GM13977 (cell line): ENCODE measurements around the gene FER1L5.

Experiments used
- DNase-seq: peaks from one replicate; pipeline ENCODE4 v3.0.0; 2012; ENCODE audit warnings: low spot score
- in situ Hi-C: fragments of 300-500 bp; cut with MboI; formaldehyde crosslinking; loops from one replicate; pipeline ENCODE4 v1.12.0; 2022; ENCODE audit warnings: low sequenced_read_pairs, low pct_unique_long_range_greater_than_20kb, mixed read lengths, inconsistent platforms; ENCODE audit not compliant: unreplicated experiment
- TF ChIP-seq, protein P1 (sequence below): IDR thresholded peaks from 2 replicates; pipeline ENCODE4 v1.5.1; 2012; ENCODE audit warnings: mild to moderate bottlenecking, control low read depth; ENCODE audit not compliant: insufficient read depth; ENCODE audit errors: extremely low read depth, missing control alignments

FER1L5 gene

DNA sequence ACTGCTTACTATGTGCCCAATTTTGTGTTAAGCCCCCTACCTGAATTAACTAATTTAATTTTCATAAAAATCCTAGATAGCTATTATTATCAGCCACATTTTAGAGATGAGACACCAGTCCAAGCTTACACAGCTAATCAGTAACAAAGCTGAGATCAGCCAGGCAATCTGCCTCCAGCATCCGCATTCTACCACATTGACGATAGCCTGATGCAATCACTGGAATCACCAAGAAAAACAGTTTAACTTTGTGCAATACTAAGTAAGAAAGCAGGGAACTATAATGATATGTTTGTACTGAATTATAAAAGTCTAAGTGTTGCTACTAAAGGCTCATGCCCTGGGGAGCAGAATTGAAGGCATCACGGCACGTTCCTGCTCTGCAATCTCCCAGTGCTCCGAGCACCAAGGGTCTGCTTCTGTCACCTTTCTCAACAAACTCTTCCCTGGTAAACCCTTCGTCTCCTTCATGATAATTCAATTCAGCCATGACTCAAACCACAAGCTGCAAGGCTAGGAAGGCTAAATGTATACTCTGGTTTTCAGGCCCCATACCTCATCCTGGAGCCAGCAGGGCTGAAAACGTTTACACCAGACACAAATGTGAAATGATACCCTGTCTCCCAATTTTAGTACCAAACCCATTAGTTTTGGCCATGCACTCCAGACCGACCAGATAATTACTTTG is 23.8 kb upstream of the FER1L5 start:
- DNase-seq = no peak
- in situ Hi-C loops = no loop called here
- TF ChIP-seq, protein P1, sequence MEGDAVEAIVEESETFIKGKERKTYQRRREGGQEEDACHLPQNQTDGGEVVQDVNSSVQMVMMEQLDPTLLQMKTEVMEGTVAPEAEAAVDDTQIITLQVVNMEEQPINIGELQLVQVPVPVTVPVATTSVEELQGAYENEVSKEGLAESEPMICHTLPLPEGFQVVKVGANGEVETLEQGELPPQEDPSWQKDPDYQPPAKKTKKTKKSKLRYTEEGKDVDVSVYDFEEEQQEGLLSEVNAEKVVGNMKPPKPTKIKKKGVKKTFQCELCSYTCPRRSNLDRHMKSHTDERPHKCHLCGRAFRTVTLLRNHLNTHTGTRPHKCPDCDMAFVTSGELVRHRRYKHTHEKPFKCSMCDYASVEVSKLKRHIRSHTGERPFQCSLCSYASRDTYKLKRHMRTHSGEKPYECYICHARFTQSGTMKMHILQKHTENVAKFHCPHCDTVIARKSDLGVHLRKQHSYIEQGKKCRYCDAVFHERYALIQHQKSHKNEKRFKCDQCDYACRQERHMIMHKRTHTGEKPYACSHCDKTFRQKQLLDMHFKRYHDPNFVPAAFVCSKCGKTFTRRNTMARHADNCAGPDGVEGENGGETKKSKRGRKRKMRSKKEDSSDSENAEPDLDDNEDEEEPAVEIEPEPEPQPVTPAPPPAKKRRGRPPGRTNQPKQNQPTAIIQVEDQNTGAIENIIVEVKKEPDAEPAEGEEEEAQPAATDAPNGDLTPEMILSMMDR = no peak

GRCh38 chr2:96622544-96622943 is 20.0 kb upstream of the FER1L5 start:
- in situ Hi-C loops = no loop called here
- TF ChIP-seq, protein P1 = no peak
- no peak for DNase-seq

- no peak for DNase-seq
- in situ Hi-C loops = no loop called here
- TF ChIP-seq, protein P1 = no peak
Observed at GRCh38 chr2:96623116-96623515, 19.4 kb upstream of the FER1L5 start.

- in situ Hi-C loops = no loop called here
- DNase-seq = no peak
- TF ChIP-seq, protein P1 = no peak
Observed at GRCh38 chr2:96625571-96626552, 16.7 kb upstream of the FER1L5 start.

DNA sequence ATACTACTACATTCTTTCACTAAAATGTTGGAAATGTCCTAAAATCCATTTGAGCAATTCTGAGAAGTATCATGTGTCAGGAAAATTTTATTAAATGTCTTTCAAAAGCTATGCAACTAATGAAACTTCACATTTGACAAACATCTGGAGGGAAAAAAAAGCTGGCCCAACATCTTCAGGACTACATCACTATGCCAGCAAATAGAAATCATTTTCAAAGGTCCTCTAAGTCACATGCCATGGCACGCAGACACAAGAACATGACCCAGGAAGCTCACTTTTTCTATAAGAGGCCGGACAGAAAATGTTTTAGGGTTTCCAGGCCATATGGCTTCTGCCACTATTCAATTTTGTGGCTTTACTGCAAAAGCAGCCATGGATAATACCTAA is 16.0 kb upstream of the FER1L5 start:
- no peak for DNase-seq
- in situ Hi-C loops = no loop called here
- TF ChIP-seq, protein P1 = no peak

GRCh38 chr2:96631804-96632435 is 10.6 kb upstream of the FER1L5 start:
- no peak for DNase-seq
- in situ Hi-C loops = no loop called here
- TF ChIP-seq, protein P1 = no peak
